Measurements from ENCODE around the gene SMDT1.
"Not testable (repeated sequence)": the region's sequence is repeated elsewhere in the genome, so short reads cannot be mapped to it uniquely, and the experiment has no call there.

Gene SMDT1

GRCh38 chr22:42070517-42071422, 8.7 kb upstream of the SMDT1 start, which contains the start of gene NAGA:
Gene NAGA, minus strand, starts transcription at chr22:42070812. Its CDS starts 515 bp downstream, at chr22:42070297.
- DNase-seq (ENCODE audit: low read depth, low spot score), result peak; percentile 87

- DNase-seq (ENCODE audit: low read depth, low spot score), result not testable (repeated sequence)
Measured at GRCh38 chr22:42071508-42071907, 8.0 kb upstream of the SMDT1 start.

- DNase-seq (ENCODE audit: low read depth, low spot score), result no peak
Measured at GRCh38 chr22:42072606-42073330, 6.7 kb upstream of the SMDT1 start.

GRCh38 chr22:42073621-42074041, 5.9 kb upstream of the SMDT1 start:
- no peak for DNase-seq (ENCODE audit: low read depth, low spot score)

GRCh38 chr22:42074132-42074811, 5.2 kb upstream of the SMDT1 start, which contains the start of gene PHETA2:
Gene PHETA2, plus strand, starts transcription at chr22:42074248. Its CDS starts 3,046 bp downstream, at chr22:42077294.
- no peak for DNase-seq (ENCODE audit: low read depth, low spot score)

- DNase-seq (ENCODE audit: low read depth, low spot score), result no peak
Measured at GRCh38 chr22:42074846-42075676, 4.4 kb upstream of the SMDT1 start.

- no peak for DNase-seq (ENCODE audit: low read depth, low spot score)
Measured at GRCh38 chr22:42076764-42077485, 2.6 kb upstream of the SMDT1 start.

- no peak for DNase-seq (ENCODE audit: low read depth, low spot score)
Measured at GRCh38 chr22:42077486-42078125, 1.9 kb upstream of the SMDT1 start.

GRCh38 chr22:42078469-42079318, 806 bp upstream of the SMDT1 start:
- no peak for DNase-seq (ENCODE audit: low read depth, low spot score)

GRCh38 chr22:42080287-42080686, 787 bp downstream of the SMDT1 start:
- DNase-seq (ENCODE audit: low read depth, low spot score), result no peak

GRCh38 chr22:42083119-42083518, 3.6 kb downstream of the SMDT1 start:
- no peak for DNase-seq (ENCODE audit: low read depth, low spot score)

GRCh38 chr22:42084874-42085273, 5.4 kb downstream of the SMDT1 start:
- DNase-seq (ENCODE audit: low read depth, low spot score), result no peak

- DNase-seq (ENCODE audit: low read depth, low spot score), result no peak
Measured at GRCh38 chr22:42086051-42086450, 6.6 kb downstream of the SMDT1 start.

GRCh38 chr22:42090596-42091454, 11.3 kb downstream of the SMDT1 start, which contains the start of gene NDUFA6:
Gene NDUFA6, minus strand, starts transcription at chr22:42090772. Its CDS starts 28 bp downstream, at chr22:42090744.
- peak; percentile 97 for DNase-seq (ENCODE audit: low read depth, low spot score)

- DNase-seq (ENCODE audit: low read depth, low spot score), result no peak
Measured at GRCh38 chr22:42091455-42091782, 11.9 kb downstream of the SMDT1 start.

- DNase-seq (ENCODE audit: low read depth, low spot score), result no peak
Measured at GRCh38 chr22:42101199-42101598, 21.7 kb downstream of the SMDT1 start.

- not testable (repeated sequence) for DNase-seq (ENCODE audit: low read depth, low spot score)
Measured at GRCh38 chr22:42104332-42104860, 24.9 kb downstream of the SMDT1 start.

- DNase-seq (ENCODE audit: low read depth, low spot score), result no peak
Measured at GRCh38 chr22:42108848-42109247, 29.3 kb downstream of the SMDT1 start.

All from brain pericyte (primary cell).